A673 (cell line): ENCODE results near the gene HSD17B13. TPM values are rescaled to one million over a fixed set of nuclear protein-coding genes. Genes with fewer than 3 reads are reported as not detected.

Experiments used
- BruUV-seq: library from RNA; stranded (reverse); fragments of 400-500 nt; replicated peaks from 2 replicates; lab custom pipeline; 2021; lab: Mats Ljungman, UMichigan
- CTCF ChIA-PET: fragments of 300-600 bp; sonication (Branson Sonifier 250); formaldehyde crosslinking; loops from one replicate; lab custom pipeline; 2022; ENCODE audit warnings: antibody characterized with exemption; lab: Charles Lee
- POLR2A ChIA-PET: fragments of 300-600 bp; sonication (Branson Sonifier 250); formaldehyde crosslinking; loops from one replicate; lab custom pipeline; 2022; ENCODE audit warnings: antibody characterized with exemption; ENCODE audit not compliant: low non-redundant PET; lab: Charles Lee
- DNase-seq: peaks from one replicate; pipeline ENCODE4 v3.0.0-alpha.2; 2015; ENCODE audit warnings: low spot score
- H3K27ac ChIP-seq: fragments of 200-600 bp; sonication (generic); 2 replicates; pipeline ENCODE4 v1.5.1; 2016; ENCODE audit warnings: mixed run types, low read depth, mild to moderate bottlenecking, mixed read lengths, antibody characterized with exemption, low read length; ENCODE audit not compliant: poor library complexity, severe bottlenecking
- H3K27me3 ChIP-seq: fragments of 200-600 bp; sonication (generic); replicated peaks from 2 replicates; pipeline ENCODE4 v1.6.1; 2017; ENCODE audit warnings: mixed run types, low read depth, mild to moderate bottlenecking, mixed read lengths, antibody characterized with exemption, low read length; ENCODE audit not compliant: insufficient read depth, poor library complexity
- H3K36me3 ChIP-seq: fragments of 200-600 bp; sonication (generic); 2 replicates; pipeline ENCODE4 v1.6.1; 2016; ENCODE audit warnings: mixed run types, mild to moderate bottlenecking, mixed read lengths, antibody characterized with exemption, low read length; ENCODE audit not compliant: insufficient read depth, poor library complexity, severe bottlenecking
- H3K4me1 ChIP-seq: fragments of 200-600 bp; sonication (generic); 2 replicates; pipeline ENCODE4 v1.6.1; 2017; ENCODE audit warnings: mixed run types, mild to moderate bottlenecking, mixed read lengths, antibody characterized with exemption, low read length; ENCODE audit not compliant: insufficient read depth, poor library complexity, severe bottlenecking
- H3K4me3 ChIP-seq: fragments of 200-600 bp; sonication (generic); 2 replicates; pipeline ENCODE4 v1.5.1; 2016; ENCODE audit warnings: low read depth, mixed run types, mild to moderate bottlenecking, mixed read lengths, low read length; ENCODE audit not compliant: poor library complexity, severe bottlenecking
- H3K9me3 ChIP-seq: fragments of 200-600 bp; sonication (generic); 2 replicates; pipeline ENCODE4 v1.6.1; 2016; ENCODE audit warnings: mixed run types, low read depth, mild to moderate bottlenecking, mixed read lengths, antibody characterized with exemption, low read length; ENCODE audit not compliant: poor library complexity, severe bottlenecking
- CTCF ChIP-seq: fragments of 300-800, 200-600 bp; sonication (generic); conservative IDR thresholded peaks from 2 replicates; pipeline ENCODE4 v1.5.1; 2017; ENCODE audit warnings: low read depth, mild to moderate bottlenecking, antibody characterized with exemption, low read length, moderate library complexity, mixed read lengths
- EZH2 ChIP-seq: fragments of 200-600 bp; sonication (generic); IDR thresholded peaks from 2 replicates; pipeline ENCODE4 v1.6.1; 2017; ENCODE audit warnings: borderline replicate concordance, low read depth, mild to moderate bottlenecking, mixed read lengths, antibody characterized with exemption, low read length; ENCODE audit not compliant: poor library complexity, severe bottlenecking
- intact Hi-C: fragments of 100-400 bp; cut with micrococcal nuclease; formaldehyde crosslinking; loops from one replicate; pipeline ENCODE4 v1.10.0; 2022; ENCODE audit not compliant: unreplicated experiment
- total RNA-seq: library from RNA; stranded (reverse); gene quantifications from 2 replicates; pipeline ENCODE4 v1.2.3, GENCODE V29; 2021

HSD17B13 gene
- total RNA-seq, 1 experiment from 2014 or later = not detected

- Histone ChIP-seq H3K27me3 (no peaks in the 10 kb centered on the region), H3K36me3 (no peaks in the 10 kb centered on the region), H3K4me3 (no peak overlapping the region), H3K27ac (no peak overlapping the region), H3K9me3 (no peaks in the 10 kb centered on the region), H3K4me1 (peaks cover 5% of the 10 kb centered on the region)
- TF ChIP-seq EZH2 = no peak
- no peak for TF ChIP-seq CTCF
- ChIA-PET POLR2A (no interaction called here), CTCF (no interaction called here)
- DNase-seq = peak; percentile 47
- intact Hi-C loops = no loop called here
- no TSS peak for BruUV-seq
Observed at GRCh38 chr4:87309625-87310024, 13.1 kb downstream of the HSD17B13 start.

- no peak for DNase-seq
- no peak overlapping the region for H3K4me3 ChIP-seq
- intact Hi-C loops = no loop called here
- no peaks in the 10 kb centered on the region for H3K36me3 ChIP-seq
- H3K27ac ChIP-seq = no peak overlapping the region
- no peaks in the 10 kb centered on the region for H3K4me1 ChIP-seq
- BruUV-seq = no TSS peak
- no peak for TF ChIP-seq CTCF
- TF ChIP-seq EZH2 = no peak
- no peaks in the 10 kb centered on the region for H3K27me3 ChIP-seq
- CTCF ChIA-PET = no interaction called here
- H3K9me3 ChIP-seq = no peaks in the 10 kb centered on the region
- POLR2A ChIA-PET = no interaction called here
Observed at GRCh38 chr4:87306056-87306455, 16.6 kb downstream of the HSD17B13 start.

GRCh38 chr4:87305562-87305961 is 17.1 kb downstream of the HSD17B13 start:
- no peak for DNase-seq
- no peak overlapping the region for H3K4me3 ChIP-seq
- H3K4me1 ChIP-seq = no peaks in the 10 kb centered on the region
- intact Hi-C loops = no loop called here
- no peaks in the 10 kb centered on the region for H3K27me3 ChIP-seq
- H3K36me3 ChIP-seq = no peaks in the 10 kb centered on the region
- BruUV-seq = no TSS peak
- CTCF ChIA-PET = no interaction called here
- TF ChIP-seq CTCF (no peak), EZH2 (no peak)
- H3K27ac ChIP-seq = no peak overlapping the region
- POLR2A ChIA-PET = no interaction called here
- H3K9me3 ChIP-seq = no peaks in the 10 kb centered on the region
